Epithelial cell of esophagus (primary cell): ENCODE measurements around the gene CD1C.
"Not testable (repeated sequence)": the region's sequence is repeated elsewhere in the genome, so short reads cannot be mapped to it uniquely, and the experiment has no call there.

Experiments used
- DNase-seq: peaks from one replicate; pipeline ENCODE4 v3.0.0; 2010; ENCODE audit warnings: low read depth
- H3K4me3 ChIP-seq: 2 replicates; pipeline ENCODE4 v1.5.1; 2011; ENCODE audit warnings: mild to moderate bottlenecking, low read length, control low read depth
- TF ChIP-seq, protein P1 (sequence below): IDR thresholded peaks from 2 replicates; pipeline ENCODE4 v1.5.1; 2011; ENCODE audit warnings: low read depth, mild to moderate bottlenecking, low read length, control low read depth, inconsistent platforms; ENCODE audit not compliant: insufficient read depth; ENCODE audit errors: missing control alignments

CD1C gene

DNA sequence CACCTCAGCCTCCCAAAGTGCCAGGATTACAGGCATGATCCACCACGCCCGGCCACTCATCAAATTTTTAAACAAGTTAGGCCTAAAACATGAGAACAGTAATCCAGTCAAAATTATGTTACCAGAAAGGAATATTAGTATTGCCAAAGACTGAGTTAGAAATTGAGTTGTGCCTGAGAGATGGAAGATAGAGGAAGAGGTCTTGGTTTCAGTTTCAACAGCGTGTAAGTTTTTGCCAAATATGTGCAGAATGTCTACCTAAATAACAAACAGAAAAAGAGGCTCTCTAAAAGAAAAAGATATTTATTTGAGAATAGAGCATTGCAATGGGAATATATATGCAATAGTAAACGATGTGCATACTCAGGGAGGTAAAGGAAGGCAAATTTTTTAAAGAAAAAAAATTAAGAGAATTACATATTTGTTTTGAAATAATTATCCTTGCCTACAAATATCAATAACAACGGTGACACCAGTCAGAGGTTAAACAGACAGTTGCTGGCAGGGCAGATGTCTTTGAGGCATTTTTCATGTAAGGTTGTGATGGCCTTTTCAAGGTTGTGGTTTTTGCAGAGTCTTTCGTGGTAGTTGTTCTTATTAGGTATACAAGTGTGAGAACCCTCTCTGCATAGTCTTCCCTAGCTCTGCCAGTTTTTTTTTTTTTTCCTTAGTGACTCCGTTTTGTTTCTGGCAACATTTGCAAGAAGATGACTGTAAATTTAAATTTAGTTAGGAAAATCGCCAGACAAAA is 43.9 kb downstream of the CD1C start:
- TF ChIP-seq, protein P1, sequence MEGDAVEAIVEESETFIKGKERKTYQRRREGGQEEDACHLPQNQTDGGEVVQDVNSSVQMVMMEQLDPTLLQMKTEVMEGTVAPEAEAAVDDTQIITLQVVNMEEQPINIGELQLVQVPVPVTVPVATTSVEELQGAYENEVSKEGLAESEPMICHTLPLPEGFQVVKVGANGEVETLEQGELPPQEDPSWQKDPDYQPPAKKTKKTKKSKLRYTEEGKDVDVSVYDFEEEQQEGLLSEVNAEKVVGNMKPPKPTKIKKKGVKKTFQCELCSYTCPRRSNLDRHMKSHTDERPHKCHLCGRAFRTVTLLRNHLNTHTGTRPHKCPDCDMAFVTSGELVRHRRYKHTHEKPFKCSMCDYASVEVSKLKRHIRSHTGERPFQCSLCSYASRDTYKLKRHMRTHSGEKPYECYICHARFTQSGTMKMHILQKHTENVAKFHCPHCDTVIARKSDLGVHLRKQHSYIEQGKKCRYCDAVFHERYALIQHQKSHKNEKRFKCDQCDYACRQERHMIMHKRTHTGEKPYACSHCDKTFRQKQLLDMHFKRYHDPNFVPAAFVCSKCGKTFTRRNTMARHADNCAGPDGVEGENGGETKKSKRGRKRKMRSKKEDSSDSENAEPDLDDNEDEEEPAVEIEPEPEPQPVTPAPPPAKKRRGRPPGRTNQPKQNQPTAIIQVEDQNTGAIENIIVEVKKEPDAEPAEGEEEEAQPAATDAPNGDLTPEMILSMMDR: no peak
- no peak for DNase-seq
- no peak overlapping the region for H3K4me3 ChIP-seq

DNA sequence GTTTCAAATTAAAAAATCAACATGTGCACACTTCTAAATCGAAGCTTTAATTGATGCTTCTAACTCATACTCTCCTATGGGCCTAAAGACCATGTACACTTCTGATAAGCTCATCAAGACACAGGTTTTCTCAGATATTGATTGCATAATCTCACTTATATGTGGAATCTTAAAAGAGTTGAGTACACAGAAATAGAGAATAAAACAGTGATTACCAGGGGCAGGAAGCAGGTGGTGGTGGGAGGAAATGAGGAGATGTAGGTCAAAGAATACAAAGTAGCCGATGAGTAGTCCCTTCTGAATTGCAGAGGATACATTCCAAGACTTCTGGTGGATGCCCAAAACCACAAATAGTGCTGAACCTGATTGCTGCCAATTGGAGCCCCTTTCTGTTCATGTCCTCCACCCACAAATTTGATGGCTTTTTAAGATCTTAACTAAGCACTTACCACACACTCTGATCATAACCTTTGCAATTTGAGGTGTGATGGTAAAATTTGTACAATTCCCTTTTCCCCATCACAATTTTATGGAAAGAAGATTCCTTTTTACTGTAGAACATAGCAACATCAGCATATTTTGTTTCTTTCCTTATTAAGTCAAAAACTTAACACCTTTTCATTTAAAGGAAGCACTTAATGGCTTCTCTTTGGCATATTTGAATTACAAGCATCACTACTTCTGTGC is 44.9 kb downstream of the CD1C start:
- TF ChIP-seq, protein P1: no peak
- H3K4me3 ChIP-seq: no peak overlapping the region
- no peak for DNase-seq

DNA sequence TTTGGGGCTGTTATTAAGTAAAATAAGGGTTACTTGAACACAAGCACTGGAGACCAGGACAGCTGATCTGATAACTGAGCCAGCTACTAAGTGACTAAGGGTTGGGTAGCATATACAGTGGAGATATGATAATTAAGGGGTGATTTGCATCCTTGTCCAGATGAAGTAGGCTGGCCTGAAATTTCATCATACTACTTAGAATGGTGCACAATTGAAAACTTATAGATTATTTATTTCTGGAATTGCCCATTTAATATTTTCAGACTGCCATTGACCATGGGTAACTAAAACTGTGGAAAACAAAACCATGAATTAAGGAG is 45.5 kb downstream of the CD1C start:
- DNase-seq: no peak
- H3K4me3 ChIP-seq: no peak overlapping the region
- TF ChIP-seq, protein P1: no peak

DNA sequence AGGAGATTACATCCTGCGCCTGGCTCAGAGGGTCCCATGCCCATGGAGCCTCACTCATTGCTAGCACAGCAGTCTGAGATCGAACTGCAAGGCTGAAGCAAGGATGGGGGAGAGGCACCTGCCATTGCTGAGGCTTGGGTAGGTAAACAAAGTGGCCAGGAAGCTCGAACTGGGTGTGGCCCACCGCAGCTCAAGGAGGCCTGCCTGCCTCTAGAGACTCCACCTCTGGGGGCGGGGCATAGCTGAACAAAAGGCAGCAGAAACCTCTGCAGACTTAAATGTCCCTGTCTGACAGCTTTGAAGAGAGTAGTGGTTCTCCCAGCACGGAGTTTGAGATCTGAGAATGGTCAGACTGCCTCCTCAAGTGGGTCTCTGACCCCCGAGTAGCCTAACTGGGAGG is 46.7 kb downstream of the CD1C start:
- not testable (repeated sequence) for DNase-seq, H3K4me3 ChIP-seq
